DMS114 treated with DMSO at 0.1 percent for 48 hours (cell line): ENCODE data around the gene PGLYRP1.

Source experiments
- DNase-seq: peaks from one replicate; lab custom pipeline; 2025; ENCODE audit not compliant: unreplicated experiment; lab: John Stamatoyannopoulos, UW

The PGLYRP1 gene

DNA sequence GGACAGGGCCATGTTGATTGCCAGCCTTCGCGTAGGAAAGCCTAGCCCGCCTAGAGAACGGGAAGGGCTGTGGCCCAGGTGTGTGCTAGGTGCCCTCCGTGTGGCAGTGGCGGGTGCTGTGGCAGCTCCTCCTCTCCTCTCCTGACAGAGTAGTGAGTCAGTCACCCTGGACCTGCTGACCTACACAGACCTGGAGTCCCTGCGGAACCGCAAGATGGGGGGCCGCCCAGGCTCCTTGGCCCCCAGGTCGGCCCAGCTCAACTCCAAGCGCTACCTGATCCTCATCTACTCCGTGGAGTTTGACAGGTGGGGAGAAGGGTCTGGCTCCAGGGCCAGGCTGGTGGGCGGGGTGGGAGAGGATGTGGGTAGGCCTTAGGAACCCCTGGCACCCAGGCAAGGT, 16.4 kb downstream of the PGLYRP1 start:
- no peak for DNase-seq

GRCh38 chr19:46002678-46003275, 20.1 kb downstream of the PGLYRP1 start:
- DNase-seq: no peak

- DNase-seq: no peak
Measured at GRCh38 chr19:46000491-46001246, 22.2 kb downstream of the PGLYRP1 start.

DNA sequence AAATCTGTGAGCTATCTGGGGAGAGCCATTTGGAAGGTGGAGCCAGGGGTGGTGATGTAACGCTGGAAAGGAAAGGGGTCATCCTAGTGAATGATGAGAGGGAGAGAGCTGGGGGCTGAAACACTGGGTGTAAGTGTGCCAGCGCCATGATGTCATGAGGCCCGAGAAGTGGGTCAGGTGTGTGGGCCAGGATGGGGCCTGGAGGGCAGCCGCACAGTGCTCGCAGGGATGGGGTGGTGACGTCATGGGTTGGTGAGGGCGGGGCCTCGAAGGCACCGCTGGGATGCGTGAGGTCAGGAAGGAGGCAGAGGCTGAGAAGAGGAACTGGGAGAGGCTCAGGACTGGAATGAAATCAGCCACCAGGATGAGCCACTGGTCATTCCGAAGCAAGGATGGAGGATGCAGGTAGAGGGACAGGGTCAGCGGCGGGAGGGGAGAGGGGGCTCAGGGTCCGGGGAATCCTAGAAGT, 23.2 kb downstream of the PGLYRP1 start:
- no peak for DNase-seq

GRCh38 chr19:45998834-45999233, 24.0 kb downstream of the PGLYRP1 start:
- no peak for DNase-seq

- DNase-seq: no peak
Measured at GRCh38 chr19:45996933-45997332, 25.9 kb downstream of the PGLYRP1 start.

DNA sequence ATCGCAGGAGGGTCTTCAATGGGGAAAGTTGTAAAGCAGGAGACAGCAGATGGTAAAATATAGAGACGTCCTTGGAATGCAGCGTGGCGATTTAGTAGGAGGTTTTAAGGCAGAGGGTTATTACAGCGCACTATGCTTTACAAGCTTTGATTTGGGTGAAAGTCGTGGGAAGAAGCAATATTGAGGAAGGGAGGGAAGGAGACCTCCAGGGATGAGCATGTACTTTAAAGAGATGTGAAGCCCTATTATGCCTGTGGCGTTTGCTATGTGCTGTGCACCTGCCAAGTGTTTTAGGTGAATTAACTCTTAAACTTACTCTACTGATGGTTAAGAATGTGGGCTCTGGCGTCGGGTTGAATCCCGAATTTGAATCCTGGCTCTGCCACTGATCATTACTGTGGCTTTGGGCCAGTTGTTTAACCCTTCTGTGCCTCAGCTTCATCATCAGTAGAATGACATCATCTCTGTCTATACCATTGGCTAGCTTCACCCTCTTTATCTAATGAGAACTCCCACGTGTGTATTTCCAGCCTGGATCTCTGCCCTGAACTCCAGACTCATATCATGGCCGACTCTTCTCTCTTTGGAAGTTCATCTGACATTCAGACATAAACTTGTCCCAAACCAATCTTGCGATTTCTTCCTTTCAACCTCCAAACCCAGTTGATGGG, 27.0 kb downstream of the PGLYRP1 start:
- DNase-seq: no peak

- peak; percentile 95 for DNase-seq
Measured at GRCh38 chr19:45994998-45995714, 27.7 kb downstream of the PGLYRP1 start, which contains the start of gene CCDC61. Gene CCDC61, plus strand, starts transcription at chr19:45995467. Its CDS starts 7,552 bp downstream, at chr19:46003019.

GRCh38 chr19:45994456-45994997, 28.3 kb downstream of the PGLYRP1 start:
- no peak for DNase-seq

GRCh38 chr19:45990113-45990728, 32.6 kb downstream of the PGLYRP1 start:
- DNase-seq: no peak

GRCh38 chr19:45985321-45985720, 37.5 kb downstream of the PGLYRP1 start:
- no peak for DNase-seq

- no peak for DNase-seq
Measured at GRCh38 chr19:45981350-45981749, 41.5 kb downstream of the PGLYRP1 start.

DNA sequence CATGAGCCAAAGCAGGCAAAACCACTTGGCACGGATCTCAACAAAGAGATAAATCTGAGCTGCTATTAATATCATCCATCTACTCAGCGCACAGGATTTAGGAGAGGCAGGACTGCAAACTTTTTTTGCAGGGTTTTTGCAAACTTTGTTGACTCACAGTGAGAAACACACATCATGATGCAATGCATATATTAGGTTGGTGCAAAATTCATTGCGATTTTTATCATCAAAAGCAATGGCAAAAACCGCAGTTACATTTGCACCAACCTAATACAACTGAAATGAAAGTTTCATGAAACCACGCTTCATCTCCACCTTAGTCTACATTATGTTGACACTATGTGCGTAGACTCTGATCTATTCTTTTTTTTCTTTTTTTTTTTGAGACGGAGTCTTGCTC, 44.7 kb downstream of the PGLYRP1 start:
- DNase-seq: no peak

DNA sequence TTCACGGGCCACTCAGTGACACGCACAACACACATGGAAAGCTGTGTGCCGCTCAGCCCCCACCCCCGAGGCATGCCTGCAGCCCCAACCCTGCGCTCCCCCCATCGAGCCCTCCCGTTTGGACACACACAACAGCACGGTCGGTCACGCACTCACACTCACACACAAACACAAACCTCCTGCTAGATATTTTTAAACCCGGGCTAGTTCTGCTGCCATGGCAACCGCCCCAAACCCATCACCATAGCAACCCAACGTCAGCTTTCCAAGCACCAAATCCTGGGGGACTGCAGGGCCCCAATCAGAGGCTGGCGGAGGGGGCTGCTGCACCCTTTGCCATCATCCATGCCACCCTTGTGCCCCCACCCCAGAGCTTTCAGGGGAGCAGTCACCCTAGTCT, 46.7 kb downstream of the PGLYRP1 start:
- DNase-seq: no peak

- no peak for DNase-seq
Measured at GRCh38 chr19:45975306-45976070, 47.4 kb downstream of the PGLYRP1 start.

- peak; percentile 27 for DNase-seq
Measured at GRCh38 chr19:45973553-45974338, 49.1 kb downstream of the PGLYRP1 start, which contains the start of gene NOVA2. Gene NOVA2, minus strand, starts transcription at chr19:45973865. Its CDS starts 514 bp downstream, at chr19:45973351.

DNA sequence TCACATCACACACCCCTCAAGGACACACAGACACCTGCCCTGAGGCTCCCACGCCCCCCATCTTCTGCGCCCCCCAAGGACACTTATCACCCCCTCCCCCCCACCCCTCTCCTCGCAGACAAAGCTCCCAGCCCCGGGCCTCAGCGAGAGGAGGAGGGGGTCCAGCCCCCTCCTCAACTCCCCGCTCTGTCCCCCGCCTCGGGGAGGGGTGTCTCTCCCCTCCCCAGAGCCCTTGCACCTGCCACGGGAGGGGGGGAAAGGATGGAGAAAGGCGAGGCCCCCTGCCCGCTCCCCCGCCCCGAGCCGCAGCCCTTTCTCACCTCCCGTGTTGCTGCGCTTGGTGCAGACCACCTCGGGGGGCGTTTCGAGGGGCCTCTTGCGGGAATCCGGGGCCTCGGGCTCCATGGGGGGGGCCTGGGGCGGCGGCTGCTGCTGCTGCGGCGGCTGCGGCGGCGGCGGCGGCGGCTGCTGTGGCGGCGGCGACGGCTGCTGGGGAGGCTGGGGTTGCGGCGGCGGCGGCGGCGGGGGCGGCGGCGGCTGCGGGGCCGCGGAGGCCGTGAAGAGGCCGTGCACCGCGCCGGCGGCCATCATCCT, 49.8 kb downstream of the PGLYRP1 start:
- no peak for DNase-seq

DNA sequence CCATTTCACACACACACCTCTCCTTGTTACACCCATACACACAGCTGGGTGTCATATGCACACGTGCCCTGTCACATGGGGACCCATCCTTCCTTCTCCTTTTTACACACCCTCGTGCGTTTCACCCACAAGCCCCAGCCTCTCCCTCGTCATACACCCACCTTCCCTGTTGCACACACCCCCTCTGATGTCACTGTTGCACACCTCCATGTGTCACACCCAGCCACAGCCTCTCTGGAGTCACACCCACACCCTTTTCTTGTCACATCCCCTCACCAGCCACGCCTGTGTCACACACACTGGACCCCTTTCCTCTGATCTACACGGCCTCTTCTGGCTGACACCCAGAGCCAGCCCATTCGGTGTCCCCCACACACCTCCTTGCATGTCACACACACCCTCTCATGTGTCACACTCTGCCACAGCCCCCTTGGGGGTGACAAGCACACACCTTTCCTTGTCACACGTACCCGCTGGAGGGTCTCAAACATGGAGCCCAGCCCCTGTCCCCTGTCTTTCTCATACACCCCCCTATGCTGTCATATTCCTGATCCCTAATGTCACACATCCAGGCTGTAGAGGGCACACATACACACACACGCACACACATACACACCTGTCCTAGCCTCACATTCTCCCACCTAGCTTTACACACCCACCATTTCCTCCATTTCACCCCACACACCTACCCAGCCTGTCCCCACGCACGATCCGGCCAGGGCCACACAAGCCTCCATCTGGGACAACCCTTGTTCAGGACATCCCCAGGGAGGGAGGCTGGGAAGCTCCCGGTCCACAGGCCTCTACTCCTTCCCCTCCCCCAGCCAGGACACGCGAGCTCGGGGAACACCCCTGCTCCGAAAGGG, 50.5 kb downstream of the PGLYRP1 start:
- no peak for DNase-seq
